NOMO-1 treated with dmso at 0.1 percent for 144 hours (cell line): Measurements from ENCODE around the gene GNL1.

Experiments
- DNase-seq: peaks from one replicate; lab custom pipeline; 2025; ENCODE audit not compliant: unreplicated experiment; lab: John Stamatoyannopoulos, UW

The GNL1 gene

DNA sequence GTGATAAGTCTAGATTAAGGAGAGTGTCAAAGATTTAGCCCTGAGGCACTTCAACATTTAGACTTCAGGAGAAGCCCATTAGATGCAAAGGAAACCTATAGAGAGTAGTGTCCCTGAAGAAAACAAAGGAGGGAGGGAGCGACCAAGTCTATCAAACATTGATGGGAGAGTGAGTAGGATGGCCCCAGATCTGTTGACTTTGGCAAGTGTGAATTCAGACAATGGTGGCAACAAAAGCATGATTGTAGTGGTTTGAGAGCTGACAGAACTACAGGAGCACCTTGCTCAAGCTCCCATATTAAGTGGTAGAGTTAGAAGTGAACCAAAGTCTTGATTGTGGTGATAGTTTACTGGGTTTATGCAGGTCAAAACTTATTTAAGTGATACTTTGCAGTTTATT is 14.0 kb upstream of the GNL1 start:
- DNase-seq = no peak

DNA sequence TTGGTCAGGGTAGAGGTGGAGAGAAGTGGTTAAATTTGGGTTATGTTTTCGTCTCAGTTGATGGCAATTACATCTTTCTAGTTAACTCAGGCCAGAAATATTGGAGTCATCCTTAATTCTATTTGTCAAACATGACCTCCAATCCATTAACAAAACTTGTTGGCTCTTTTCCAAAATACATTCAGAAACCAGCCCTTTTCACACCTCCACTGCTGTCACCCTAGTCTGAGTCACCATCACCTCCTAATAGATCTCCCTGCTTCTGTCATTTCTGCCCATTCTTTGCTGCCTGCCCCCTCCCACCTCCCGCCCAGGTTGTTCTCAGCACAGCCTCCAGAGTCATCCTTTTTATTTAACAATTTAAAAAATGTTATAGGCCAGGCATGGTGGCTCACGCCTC is 12.0 kb upstream of the GNL1 start:
- DNase-seq = no peak

DNA sequence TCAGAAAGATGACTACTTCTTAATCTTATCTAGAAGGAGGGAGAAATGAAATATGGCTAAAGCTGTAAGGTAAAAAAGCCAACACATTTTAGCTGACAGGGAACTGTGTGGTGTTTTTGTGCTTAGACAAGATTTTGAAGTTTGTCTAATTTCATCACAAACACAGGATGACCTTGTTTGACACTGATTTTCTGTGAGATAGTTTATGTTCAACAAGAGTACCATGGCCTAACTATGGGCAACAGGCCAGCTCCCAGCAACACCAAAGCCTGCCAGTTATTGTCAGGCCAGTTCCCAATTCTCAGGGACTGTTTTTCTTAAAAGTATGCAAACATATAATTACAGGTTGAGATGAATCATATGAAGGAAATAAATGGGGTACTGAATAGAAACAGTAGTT is 9.5 kb upstream of the GNL1 start:
- no peak for DNase-seq

DNA sequence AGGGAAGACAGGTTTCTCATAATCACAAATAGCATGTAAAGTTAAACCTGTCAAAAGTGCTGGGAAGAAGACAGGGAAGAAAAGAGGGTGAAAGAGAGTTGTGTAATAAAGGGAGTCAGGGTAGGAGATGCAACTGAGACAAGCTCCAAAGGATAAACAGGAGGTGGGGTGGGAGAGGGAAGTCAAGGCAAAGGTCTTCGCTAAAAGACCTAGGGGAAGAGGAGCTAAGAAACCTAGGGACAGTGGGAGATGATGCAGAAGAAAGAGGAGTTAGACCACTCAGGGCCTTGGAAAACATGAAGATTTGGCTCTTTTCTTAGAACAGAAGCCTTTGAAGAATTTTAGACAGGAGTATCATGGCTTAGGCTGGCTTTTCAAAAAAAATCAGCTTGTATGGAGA is 7.8 kb upstream of the GNL1 start:
- DNase-seq = no peak

DNA sequence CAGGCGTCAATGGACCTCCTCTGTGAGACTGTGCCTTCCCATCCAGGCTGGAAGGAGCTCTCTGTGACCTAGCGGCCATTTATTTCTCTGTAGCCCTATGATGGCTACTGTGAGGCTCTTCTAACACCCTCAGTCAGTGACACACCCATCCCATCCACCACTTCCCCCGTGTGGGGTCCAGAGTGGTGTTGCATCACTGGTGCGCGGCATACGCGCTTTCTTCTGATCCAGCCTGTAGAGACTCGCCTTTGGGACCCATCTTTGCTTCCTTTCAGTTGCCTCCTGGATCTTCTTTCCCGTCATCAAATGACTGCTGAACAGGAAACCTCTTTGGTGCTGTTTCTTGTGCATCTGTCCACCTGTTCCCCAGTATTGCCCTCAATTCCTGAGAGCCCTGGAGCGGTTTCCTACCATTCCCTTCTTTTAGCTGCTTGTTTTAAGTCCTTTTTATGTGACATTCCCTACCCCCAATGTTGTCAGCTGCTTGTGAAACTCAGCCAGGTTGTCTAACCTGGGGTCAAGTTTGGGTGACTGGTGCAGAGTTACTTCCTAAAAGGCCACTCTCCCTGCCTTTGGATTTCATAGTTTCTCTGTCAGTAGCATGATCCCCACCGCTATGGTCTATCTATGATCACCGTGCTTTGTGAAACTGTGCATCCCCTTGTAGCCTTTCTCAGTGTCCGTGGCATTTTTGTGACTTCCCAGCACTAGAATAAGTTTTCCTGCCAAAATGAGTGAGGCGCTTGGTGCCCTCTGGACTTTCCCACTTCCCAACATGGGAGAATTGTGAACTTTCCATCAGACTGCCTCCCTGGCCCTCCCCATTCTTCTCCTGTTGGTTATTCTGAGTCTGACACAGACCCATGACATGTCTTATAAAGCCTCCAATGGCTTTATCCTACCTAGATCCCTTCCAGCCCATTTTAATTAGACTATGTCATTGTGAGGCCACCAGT is 6.5 kb upstream of the GNL1 start:
- DNase-seq = no peak

DNA sequence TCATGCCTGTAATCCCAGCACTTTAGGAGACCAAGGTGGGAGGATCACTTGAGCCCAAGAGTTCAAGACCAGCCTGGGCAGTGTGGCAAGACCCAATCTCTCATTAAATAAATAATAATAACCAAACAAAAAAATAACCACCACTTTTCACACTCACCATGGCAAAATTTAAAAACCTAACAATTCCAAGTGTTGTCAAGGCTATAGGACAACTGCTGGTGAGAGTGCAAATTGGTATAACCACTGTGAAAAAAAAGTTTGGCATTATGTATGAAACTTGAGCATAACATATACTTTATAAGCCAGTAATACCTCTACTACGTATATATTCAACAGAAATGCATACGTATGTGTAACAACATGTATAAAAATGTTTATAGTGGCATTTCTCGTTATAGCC is 4.6 kb upstream of the GNL1 start:
- no peak for DNase-seq

DNA sequence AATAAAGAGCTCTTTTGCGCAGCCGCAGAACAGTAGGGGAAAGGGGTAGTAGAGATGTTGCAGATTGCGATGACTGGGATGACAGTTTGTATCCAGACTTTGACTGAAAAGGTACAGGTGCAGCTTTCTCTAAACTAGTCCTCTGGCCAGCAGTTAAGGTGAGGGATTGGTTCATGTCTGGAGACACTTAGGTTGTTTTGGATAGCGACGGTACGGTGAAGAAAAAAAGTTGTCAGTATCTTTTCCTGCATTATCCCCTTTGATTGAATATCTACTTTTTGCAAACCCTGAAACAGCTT is 1.3 kb upstream of the GNL1 start:
- DNase-seq = peak; percentile 47

DNA sequence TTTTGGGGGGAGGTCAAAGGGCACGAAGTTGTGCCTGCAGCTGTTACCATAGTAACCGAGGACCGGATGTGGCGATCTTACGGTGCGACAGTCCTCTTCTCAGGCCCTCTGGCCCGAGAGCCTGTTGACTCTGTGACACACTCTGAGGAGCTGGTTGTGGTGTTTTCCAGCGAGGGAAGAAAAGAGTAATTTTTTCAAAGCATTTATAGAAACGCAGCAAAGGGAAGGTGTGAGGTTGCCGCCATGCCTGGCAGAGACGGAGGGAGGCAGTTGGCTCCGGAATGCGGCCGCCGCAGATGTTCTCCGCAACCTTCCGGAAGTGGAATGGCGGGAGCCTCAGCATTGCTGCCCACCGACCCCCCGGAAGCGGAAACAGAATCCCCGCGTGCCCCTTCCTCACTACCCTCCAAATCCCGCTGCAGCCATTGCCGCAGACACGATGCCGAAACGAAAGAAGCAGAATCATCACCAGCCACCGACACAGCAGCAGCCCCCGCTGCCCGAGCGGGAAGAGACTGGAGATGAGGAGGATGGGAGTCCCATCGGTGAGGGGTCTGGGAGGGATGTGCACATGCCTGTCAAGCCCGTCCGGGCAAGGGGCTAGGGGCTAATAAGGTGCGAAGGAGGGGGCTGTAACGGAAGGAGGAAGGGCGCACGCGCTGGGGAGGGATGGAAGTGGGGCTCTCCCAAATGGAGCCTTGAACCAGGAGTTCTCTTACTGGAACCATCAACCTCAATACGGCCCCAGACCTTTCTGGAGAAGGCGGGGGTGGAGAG is 805 bp upstream of the GNL1 start, which contains the start of gene PRR3:
Gene PRR3, plus strand, starts transcription at position 390 of the 777 bp plus-strand sequence. Its CDS starts 50 bp downstream, at position 440.
- DNase-seq = peak; percentile 92

DNA sequence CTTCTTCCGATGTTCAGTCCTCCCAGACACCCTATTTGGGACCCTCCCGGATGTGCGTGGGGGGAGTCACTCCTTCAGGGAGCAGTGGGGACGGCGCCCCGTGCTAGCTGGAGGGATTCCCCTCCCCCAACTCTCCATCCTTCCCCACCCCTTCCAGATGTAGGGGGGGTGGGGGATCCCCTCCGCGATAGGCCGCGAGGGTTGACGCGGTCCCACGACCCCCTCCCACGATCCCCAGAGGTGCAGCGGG is 548 bp downstream of the GNL1 start:
- no peak for DNase-seq

DNA sequence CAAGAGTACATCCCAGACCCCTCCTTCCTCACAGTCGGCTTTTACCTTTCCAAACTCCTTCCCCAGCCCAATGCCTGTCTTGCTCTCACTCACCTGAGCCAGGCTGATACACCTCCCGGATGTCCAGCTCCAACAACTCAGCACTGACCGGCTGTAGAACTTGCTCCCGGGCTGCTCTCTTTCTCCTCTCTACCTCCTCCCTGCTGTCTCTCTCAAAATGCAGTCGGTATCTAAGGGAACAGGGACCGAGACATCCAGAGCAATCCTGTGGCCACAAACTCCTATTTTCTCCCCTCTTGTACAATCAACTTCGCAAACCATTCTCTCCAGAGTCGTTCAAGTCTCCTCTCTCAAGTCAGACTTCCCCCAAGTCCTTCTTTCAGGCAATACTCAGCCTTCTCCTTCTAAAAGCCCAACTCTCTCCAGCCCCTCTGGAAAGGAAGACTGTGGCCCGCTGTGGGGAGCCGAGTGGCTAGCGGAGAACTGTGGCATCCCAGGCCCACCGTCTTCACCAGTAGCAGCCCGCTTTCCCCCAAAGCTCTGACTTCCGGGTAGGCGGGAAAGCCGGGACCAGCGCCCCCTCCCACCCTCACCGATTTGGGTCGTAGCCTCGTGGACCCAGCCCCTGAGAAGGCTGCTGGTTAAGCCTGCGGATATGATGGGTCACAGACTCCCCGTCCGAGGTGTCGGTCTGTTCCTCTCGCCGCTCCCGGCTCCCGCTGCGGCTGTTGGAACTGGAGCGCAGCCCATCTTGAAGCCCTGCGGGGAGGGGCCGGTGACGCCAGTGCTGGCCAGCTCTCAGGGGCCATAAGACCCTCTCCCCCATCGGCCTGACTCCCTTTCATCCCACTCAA is 1.1 kb downstream of the GNL1 start:
- DNase-seq = no peak

DNA sequence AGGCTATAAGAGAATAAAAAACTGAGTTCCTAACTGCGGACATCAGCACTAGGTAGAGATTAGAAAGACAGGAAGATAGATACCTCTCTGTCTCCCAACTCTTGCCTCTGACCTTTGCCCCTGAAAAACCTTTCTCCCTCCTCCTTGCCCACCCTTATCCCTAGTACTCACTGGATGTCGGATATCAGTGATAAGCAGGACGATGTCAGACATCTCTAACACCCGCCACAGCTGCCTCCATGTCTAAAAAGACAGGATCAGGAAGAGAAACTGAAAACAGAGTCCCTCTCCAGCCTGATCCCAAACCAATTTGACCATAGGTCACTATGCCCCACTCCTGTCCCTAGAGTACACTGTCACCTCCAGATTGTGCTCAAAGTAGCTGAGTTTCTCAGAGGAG is 1.9 kb downstream of the GNL1 start:
- DNase-seq = no peak

DNA sequence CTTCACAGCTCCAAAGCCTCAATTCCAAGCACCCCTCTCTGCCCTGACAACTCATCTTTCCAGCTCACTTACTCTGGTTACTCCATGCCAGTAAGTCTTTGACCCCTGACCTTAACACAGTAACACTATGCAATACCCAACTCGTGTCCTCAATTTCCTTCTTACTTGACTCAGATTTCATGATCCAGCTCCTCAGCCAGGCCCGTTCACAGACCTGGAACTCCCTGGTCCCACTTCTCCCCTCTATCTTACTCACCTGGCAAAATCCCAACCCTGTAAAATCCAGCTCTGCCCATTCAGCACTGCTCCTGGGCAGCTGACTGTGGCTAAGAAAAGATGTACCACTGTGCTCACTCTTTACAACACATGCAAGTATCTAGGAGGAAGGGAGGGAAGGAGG is 7.9 kb downstream of the GNL1 start:
- DNase-seq = no peak

DNA sequence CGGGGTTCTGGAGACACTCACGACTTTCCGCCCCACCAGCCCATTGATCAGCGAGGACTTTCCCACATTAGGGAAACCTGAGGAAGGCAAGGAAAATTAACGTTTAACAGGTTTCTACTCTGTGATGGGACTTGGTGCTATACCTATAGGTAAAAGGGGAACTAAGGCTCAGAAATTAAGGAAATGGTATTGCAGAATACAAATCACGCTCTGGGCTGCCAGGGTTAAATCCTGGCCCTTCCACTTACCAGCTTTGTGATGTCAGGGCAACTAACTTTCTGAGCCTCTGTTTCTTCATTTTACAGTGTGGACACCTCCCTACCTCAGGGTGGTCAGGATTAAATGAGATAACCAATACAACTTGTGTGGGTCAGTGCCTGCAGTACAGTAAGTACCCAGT is 8.8 kb downstream of the GNL1 start:
- DNase-seq = peak; percentile 2

DNA sequence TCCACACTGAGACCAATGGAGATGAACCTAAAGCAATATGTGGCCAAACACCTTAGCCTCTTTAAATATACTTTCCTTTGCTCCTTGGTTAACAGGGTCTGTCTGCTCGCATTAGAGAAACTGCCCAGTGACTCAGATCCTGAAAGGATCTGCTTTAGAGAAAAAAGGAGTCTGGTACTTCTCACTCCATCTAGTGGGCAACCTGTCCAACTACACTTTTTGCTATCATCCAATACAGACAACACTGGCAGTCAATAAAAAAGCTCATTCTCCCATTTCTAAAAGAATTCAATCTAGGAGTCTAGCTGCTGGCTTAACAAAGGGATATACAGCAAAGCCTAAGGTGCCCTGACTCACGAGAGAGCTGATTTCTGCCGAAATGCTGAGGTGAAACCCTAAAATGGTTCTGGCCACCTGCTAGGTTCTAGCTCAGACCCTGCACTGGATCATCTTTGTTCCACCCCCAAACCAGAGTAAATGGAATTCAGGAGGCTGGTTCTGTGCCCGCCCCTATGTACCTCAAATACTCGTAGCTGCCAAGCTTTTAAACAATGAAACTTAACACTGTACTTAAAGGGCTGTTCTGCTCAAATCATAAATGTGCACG is 11.5 kb downstream of the GNL1 start:
- no peak for DNase-seq

DNA sequence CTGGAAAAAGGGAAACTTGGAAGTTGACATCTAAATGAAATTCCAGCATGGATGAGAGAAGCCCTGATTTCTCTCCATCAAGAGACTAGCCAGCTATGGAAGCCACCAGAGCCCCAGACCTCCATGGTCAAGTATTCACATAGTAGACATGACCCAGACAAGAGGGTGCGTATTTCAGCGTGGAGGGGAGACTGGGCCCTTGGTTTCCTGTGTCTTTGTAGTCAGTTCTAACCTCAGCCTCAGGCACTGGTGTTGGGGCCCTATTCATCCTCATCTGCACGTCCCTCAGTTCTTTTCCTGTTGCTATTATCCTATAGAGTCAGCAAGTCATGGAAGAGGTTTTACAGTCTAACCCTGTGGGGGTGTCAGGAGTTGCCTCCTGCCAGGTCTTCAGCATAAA is 12.5 kb downstream of the GNL1 start:
- no peak for DNase-seq

DNA sequence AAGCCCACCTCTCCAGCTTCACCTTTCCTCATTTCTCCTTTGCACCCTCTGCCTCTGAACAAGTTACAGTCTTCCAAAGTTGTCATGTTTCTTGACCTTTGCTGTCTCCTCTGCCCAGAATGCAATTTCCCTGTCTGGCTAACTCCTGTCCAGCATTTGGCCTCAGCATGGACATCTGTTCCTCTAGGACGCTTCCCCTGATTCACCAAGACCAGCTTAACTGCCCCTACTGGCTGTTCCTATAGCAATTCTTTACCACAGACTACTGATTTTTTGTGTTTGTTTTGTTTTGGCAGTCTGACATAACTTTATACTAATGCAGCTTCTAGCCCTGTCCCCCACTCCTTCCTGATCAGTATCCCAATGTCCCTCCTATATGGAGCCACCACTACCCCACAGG is 13.4 kb downstream of the GNL1 start:
- DNase-seq = no peak

DNA sequence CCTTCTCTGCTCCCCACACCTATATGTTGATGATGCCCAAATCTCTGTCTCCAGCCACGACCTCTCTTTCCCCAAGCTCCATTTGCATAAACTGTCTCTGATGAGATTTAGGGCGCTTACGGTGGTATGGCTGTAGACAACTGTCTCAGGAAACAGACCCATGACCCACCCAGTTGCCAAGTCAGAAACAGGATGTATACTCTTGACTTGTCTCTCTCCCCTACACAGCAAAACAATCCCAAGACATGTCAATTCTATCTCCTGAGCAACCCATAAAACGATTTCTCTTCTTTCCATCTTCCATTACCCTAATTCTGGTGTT is 13.9 kb downstream of the GNL1 start:
- no peak for DNase-seq

DNA sequence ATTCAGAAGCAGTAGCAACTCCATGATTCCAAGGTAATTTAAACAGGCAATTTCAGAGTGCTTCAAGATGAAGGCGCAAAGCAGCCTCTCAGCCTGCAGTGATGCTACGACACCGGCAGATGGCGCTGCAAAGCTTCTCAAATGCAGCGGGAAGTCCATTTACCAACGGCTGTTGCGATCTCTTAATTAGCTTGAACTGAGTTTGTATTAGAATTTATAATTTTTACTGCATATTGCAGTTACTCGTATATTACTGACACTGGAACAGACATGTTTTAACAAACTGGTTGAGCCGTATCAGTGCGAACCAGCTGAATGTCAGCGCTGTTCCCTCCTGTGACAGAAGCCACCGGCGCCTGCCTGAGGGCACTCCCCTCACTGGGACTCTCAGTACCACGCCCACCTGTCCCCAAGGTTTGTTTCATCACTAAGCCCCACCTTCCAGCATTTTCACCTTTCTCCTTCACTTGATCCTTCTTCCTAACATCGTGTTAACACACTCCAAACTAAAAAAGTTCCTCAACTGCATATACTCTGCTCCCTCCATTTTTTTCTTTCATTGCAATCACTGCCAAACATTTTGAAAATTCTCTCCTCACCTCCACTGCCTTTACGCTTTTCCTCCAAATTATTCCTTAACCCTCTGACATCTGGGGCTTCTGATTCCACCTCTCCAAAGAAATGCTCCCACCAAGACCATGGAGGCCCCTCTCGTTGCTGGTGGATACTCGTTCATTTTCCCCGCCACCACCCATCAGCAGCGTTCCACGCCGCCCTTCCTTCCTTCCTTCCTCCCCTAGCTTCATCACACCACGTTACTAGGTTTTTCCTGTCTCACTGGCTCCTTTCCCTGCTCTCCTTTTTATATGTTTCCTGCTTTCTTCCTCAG is 14.5 kb downstream of the GNL1 start:
- peak; percentile 49 for DNase-seq

DNA sequence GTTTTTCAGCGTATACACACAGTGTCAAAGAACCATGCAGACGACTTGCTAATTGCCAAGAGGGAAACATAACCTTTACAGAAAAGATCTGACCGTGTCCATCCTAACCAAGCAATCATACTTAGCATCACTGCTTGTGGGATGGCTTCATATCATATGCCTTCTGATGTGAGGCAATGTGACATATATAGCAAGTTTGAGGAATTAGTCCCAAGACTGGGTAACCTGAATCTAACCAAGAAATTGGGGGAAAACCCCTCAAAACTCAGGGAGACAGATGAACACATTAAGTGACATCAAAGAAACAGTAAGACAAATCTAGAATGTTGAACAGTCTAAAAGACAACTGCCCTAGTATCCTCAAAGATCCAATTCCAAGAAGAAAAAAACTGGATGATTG is 18.4 kb downstream of the GNL1 start:
- DNase-seq = no peak

DNA sequence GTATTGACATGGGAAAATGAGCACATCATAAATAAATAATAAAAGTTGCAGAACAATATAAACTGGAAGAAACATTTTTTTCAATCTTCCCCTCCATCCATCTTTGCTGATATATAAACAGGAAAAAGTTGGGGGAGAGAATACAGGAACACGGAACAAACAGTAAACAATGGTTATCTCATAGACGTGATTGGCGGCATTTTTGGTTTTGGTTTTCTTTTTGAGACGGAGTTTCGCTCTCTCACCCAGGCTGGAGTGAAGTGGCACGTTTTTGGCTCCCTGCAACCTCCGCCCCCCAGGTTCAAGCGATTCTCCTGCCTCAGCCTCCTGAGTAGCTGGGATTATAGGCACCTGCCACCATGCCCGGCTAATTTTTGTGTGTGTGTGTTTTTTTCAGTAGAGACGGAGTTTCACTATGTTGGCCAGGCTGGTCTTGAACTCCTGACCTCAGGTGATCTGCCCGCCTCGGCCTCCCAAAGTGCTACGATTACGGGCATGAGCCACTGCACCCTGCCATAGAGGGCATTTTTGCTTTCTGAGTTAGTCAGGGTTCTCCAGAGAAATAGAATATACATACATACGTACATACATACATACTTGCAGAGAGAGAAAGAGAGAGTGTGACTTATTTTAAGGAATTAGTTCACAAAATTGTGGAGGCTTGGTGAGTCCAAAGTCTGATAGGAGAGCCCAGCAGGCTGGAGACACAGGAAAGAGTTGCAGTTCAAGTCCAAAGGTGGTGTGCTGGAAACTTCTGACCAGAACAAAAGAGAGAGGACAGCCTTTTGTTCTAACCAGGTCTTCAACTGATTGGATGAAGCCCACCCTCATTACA is 22.6 kb downstream of the GNL1 start:
- no peak for DNase-seq
